ENCODE measurements around the gene TRAF3. TPM values are rescaled to one million over a fixed set of nuclear protein-coding genes. Genes with fewer than 3 reads are reported as not detected.

Gene TRAF3
- total RNA-seq, 1 experiment from 2014 or later = 49.3 TPM

DNA sequence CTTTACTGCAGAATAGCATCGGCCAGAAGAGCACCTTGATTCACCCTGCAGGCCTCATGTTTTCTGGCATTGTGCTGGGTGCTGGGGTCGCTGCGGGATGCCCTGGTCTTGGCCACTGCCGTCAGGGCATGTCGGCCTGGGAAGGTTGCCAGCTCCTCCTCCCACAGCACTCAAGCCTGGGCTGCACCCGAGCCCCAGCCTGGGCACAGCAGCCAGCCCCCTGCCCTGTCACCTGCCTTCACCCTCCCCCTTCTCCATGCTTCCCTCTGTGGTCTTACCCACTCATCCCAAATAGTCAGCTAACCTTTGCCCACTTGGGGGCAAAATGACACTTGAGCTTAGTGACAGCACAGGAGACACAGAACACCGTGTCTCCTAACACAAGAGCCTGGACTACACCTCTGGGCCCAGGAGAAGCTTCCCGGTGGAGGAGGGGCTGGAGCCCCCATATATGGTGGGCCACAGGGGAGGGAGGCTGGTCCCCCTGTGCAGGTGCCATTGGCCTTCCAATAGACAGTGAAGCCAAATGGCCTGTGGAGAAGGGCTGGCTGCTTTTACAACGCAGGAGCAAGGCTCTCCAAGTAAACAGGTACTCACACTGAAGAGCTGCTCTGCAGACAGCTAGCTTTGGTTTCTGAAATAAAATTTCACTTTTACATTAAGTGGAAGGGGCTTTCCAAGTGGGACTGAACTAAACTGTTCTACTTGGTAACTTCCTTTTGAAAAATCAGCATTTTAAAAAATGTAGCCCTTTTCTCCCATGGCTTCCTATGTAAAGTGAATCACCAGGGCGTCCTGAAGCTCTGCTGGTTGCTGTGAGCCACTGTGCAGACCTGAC lies 94.0 kb downstream of the TRAF3 start:
- CTCF ChIA-PET = no interaction called here
- no peak for DNase-seq (ENCODE audit: low spot score)
- no TSS peak for BruUV-seq (replicated peaks)
- Histone ChIP-seq H3K27ac (ENCODE audit: low read depth, low read length, poor library complexity, severe bottlenecking) (no peak overlapping the region), H3K36me3 (ENCODE audit: insufficient read depth, low read length, poor library complexity, severe bottlenecking) (peaks cover 28% of the 10 kb centered on the region), H3K9me3 (ENCODE audit: low read depth, low read length, poor library complexity, severe bottlenecking) (no peaks in the 10 kb centered on the region), H3K4me3 (ENCODE audit: low read depth, low read length, poor library complexity, severe bottlenecking) (no peak overlapping the region), H3K27me3 (replicated peaks; ENCODE audit: insufficient read depth, low read depth, low read length, poor library complexity) (no peaks in the 10 kb centered on the region), H3K4me1 (ENCODE audit: insufficient read depth, low read length, poor library complexity, severe bottlenecking) (no peaks in the 10 kb centered on the region)
- intact Hi-C loops (cut with micrococcal nuclease; ENCODE audit: unreplicated experiment) = no loop called here
- POLR2A ChIA-PET (ENCODE audit: low non-redundant PET) = no interaction called here
- TF ChIP-seq, protein P1, sequence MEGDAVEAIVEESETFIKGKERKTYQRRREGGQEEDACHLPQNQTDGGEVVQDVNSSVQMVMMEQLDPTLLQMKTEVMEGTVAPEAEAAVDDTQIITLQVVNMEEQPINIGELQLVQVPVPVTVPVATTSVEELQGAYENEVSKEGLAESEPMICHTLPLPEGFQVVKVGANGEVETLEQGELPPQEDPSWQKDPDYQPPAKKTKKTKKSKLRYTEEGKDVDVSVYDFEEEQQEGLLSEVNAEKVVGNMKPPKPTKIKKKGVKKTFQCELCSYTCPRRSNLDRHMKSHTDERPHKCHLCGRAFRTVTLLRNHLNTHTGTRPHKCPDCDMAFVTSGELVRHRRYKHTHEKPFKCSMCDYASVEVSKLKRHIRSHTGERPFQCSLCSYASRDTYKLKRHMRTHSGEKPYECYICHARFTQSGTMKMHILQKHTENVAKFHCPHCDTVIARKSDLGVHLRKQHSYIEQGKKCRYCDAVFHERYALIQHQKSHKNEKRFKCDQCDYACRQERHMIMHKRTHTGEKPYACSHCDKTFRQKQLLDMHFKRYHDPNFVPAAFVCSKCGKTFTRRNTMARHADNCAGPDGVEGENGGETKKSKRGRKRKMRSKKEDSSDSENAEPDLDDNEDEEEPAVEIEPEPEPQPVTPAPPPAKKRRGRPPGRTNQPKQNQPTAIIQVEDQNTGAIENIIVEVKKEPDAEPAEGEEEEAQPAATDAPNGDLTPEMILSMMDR (conservative IDR thresholded peaks at IDR 0.05; ENCODE audit: low read depth, low read length) = no peak
- no peak for TF ChIP-seq EZH2 (IDR thresholded peaks at IDR 0.05; ENCODE audit: borderline replicate concordance, low read depth, low read length, poor library complexity, severe bottlenecking)

DNA sequence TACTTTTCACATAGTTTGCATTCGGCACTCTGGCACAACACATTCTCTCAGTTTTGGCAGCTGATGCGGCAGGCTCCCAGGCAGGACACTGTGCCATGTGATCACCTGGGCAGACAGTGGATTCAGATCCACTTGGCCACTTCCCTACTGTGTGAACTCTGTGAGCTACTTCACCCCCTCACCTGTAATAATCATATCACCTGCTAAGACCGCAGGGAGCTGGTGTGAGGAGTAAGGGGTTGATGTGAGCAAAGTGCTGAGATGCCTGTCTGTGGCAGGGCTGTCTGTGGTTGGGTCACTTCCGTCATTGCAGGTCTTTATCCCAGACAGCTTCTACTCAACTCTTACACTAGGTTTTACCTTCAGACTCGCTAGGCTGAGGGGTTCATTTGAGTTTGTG lies 94.8 kb downstream of the TRAF3 start:
- no TSS peak for BruUV-seq (replicated peaks)
- Histone ChIP-seq H3K27ac (ENCODE audit: low read depth, low read length, poor library complexity, severe bottlenecking) (no peak overlapping the region), H3K36me3 (ENCODE audit: insufficient read depth, low read length, poor library complexity, severe bottlenecking) (peaks cover 31% of the 10 kb centered on the region), H3K4me3 (ENCODE audit: low read depth, low read length, poor library complexity, severe bottlenecking) (no peak overlapping the region), H3K27me3 (replicated peaks; ENCODE audit: insufficient read depth, low read depth, low read length, poor library complexity) (no peaks in the 10 kb centered on the region), H3K9me3 (ENCODE audit: low read depth, low read length, poor library complexity, severe bottlenecking) (no peaks in the 10 kb centered on the region), H3K4me1 (ENCODE audit: insufficient read depth, low read length, poor library complexity, severe bottlenecking) (no peaks in the 10 kb centered on the region)
- DNase-seq (ENCODE audit: low spot score) = no peak
- intact Hi-C loops (cut with micrococcal nuclease; ENCODE audit: unreplicated experiment) = no loop called here
- CTCF ChIA-PET = no interaction called here
- TF ChIP-seq, protein P1 (conservative IDR thresholded peaks at IDR 0.05; ENCODE audit: low read depth, low read length) = no peak
- TF ChIP-seq EZH2 (IDR thresholded peaks at IDR 0.05; ENCODE audit: borderline replicate concordance, low read depth, low read length, poor library complexity, severe bottlenecking) = no peak
- POLR2A ChIA-PET (ENCODE audit: low non-redundant PET) = no interaction called here

DNA sequence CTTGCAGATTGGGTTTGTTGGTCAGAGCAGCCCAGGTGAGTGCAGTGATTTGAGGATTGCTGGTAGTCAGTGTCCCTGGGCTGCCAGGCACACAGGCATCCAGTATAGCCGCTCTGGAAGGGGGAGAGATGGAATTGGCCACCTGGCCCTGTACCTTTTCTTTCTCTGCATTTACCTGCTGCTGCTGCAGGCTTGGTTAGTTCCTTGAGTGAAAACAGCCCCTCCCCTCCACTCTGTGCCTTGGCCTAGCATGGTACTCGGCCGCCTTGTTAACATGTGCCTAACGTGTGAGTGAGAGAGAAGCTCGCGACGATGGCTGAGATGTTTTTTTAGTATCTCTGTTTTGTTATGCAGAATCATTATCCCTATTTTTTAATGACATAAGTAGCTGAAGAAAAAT lies 95.9 kb downstream of the TRAF3 start:
- H3K4me3 ChIP-seq (ENCODE audit: low read depth, low read length, poor library complexity, severe bottlenecking) = no peak overlapping the region
- peaks cover 34% of the 10 kb centered on the region for H3K36me3 ChIP-seq (ENCODE audit: insufficient read depth, low read length, poor library complexity, severe bottlenecking)
- POLR2A ChIA-PET (ENCODE audit: low non-redundant PET) = no interaction called here
- CTCF ChIA-PET = no interaction called here
- H3K4me1 ChIP-seq (ENCODE audit: insufficient read depth, low read length, poor library complexity, severe bottlenecking) = no peaks in the 10 kb centered on the region
- H3K27ac ChIP-seq (ENCODE audit: low read depth, low read length, poor library complexity, severe bottlenecking) = no peak overlapping the region
- no peak for DNase-seq (ENCODE audit: low spot score)
- H3K27me3 ChIP-seq (replicated peaks; ENCODE audit: insufficient read depth, low read depth, low read length, poor library complexity) = no peaks in the 10 kb centered on the region
- no peak for TF ChIP-seq EZH2 (IDR thresholded peaks at IDR 0.05; ENCODE audit: borderline replicate concordance, low read depth, low read length, poor library complexity, severe bottlenecking)
- TF ChIP-seq, protein P1 (conservative IDR thresholded peaks at IDR 0.05; ENCODE audit: low read depth, low read length) = no peak
- H3K9me3 ChIP-seq (ENCODE audit: low read depth, low read length, poor library complexity, severe bottlenecking) = no peaks in the 10 kb centered on the region
- no TSS peak for BruUV-seq (replicated peaks)
- intact Hi-C loops (cut with micrococcal nuclease; ENCODE audit: unreplicated experiment) = no loop called here

Data from A673 (cell line).